KMS-11 (cell line): ENCODE data around the gene RPA3.

Experiments used
- H2AFZ ChIP-seq: fragments of 200-600 bp; sonication (generic); 2 replicates; pipeline ENCODE4 v1.6.1; 2016; ENCODE audit warnings: antibody characterized with exemption, mixed run types, low read depth
- H3K27ac ChIP-seq: fragments of 200-600 bp; sonication (generic); 2 replicates; pipeline ENCODE4 v1.6.1; 2016; ENCODE audit warnings: mild to moderate bottlenecking, mixed run types
- H3K27me3 ChIP-seq: fragments of 200-600 bp; sonication (generic); 2 replicates; pipeline ENCODE4 v1.6.1; 2017; ENCODE audit warnings: mild to moderate bottlenecking, low read depth, mixed run types, moderate library complexity; ENCODE audit not compliant: insufficient read depth
- H3K36me3 ChIP-seq: fragments of 200-600 bp; sonication (generic); 2 replicates; pipeline ENCODE4 v1.6.1; 2017; ENCODE audit warnings: mild to moderate bottlenecking, mixed run types; ENCODE audit not compliant: insufficient read depth
- H3K4me1 ChIP-seq: fragments of 200-600 bp; sonication (generic); 2 replicates; pipeline ENCODE4 v1.6.1; 2016; ENCODE audit warnings: mild to moderate bottlenecking, low read depth, mixed run types; ENCODE audit not compliant: poor library complexity, severe bottlenecking
- H3K4me2 ChIP-seq: fragments of 200-600 bp; sonication (generic); 2 replicates; pipeline ENCODE4 v1.7.0; 2016; ENCODE audit warnings: mild to moderate bottlenecking, mixed run types
- H3K4me3 ChIP-seq: fragments of 200-600 bp; sonication (generic); IDR thresholded peaks from 2 replicates; pipeline ENCODE4 v1.6.1; 2017; ENCODE audit warnings: low read depth, low read length, mixed read lengths; ENCODE audit not compliant: insufficient read depth
- H3K79me2 ChIP-seq: fragments of 200-600 bp; sonication (generic); 2 replicates; pipeline ENCODE4 v1.6.1; 2016; ENCODE audit warnings: low read depth, mixed run types; ENCODE audit not compliant: insufficient read depth
- H3K9ac ChIP-seq: fragments of 200-600 bp; sonication (generic); 2 replicates; pipeline ENCODE4 v1.6.1; 2016; ENCODE audit warnings: mild to moderate bottlenecking, mixed run types
- H4K20me1 ChIP-seq: fragments of 200-600 bp; sonication (generic); 2 replicates; pipeline ENCODE4 v1.6.1; 2016; ENCODE audit warnings: mild to moderate bottlenecking, mixed run types; ENCODE audit not compliant: insufficient read depth
- TF ChIP-seq, protein P1 (sequence below): fragments of 200-600 bp; sonication (generic); conservative IDR thresholded peaks from 2 replicates; pipeline ENCODE4 v1.6.1; 2017; ENCODE audit warnings: low read depth, mild to moderate bottlenecking, antibody characterized with exemption, low read length, moderate library complexity, mixed read lengths

RPA3 gene

DNA sequence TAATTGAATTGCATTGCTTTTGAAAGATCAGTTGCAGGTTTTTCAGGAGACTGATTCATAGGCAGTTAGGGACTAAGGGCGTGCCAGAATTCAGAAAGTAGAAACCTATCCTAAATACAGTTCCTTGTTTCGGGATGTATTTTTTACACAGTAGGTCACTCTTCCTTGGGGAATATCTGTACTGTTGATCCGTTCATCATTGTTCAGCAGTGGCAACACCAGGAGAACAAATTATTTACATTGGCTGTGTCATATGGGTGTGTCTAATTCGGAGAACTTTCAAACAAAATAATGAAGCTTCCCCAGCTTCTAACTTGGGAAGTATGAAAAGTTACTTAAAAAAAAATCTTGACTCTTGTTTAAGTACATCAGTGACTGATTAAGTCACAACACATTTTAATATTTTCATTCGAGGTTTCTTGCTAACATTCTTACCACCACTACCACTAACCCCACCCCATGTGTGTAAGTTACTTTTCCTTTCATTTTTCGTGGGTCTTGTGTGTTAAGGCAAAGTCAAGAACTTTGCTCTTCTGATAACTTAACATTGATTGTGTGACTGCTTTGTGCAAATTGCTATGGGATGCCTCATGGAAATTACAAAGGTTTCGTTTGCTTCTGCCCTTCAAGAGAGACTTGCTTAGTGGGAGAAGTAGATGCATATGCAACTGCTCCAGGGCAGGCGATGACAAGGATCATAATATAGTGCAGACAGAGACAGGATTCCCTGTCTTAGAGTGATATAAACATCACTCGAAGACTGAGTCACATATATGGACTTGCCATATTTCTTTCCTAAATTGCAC, 43.8 kb upstream of the RPA3 start:
- Histone ChIP-seq H3K79me2 (no peaks in the 10 kb centered on the region), H2AFZ (peak overlapping the region; percentile 70), H3K4me3 (no peak overlapping the region), H3K4me1 (peaks cover 39% of the 10 kb centered on the region), H3K4me2 (peak overlapping the region; percentile 72), H3K36me3 (no peaks in the 10 kb centered on the region), H4K20me1 (no peaks in the 10 kb centered on the region), H3K9ac (peak overlapping the region; percentile 55), H3K27me3 (no peaks in the 10 kb centered on the region), H3K27ac (peak overlapping the region; percentile 64)
- TF ChIP-seq, protein P1, sequence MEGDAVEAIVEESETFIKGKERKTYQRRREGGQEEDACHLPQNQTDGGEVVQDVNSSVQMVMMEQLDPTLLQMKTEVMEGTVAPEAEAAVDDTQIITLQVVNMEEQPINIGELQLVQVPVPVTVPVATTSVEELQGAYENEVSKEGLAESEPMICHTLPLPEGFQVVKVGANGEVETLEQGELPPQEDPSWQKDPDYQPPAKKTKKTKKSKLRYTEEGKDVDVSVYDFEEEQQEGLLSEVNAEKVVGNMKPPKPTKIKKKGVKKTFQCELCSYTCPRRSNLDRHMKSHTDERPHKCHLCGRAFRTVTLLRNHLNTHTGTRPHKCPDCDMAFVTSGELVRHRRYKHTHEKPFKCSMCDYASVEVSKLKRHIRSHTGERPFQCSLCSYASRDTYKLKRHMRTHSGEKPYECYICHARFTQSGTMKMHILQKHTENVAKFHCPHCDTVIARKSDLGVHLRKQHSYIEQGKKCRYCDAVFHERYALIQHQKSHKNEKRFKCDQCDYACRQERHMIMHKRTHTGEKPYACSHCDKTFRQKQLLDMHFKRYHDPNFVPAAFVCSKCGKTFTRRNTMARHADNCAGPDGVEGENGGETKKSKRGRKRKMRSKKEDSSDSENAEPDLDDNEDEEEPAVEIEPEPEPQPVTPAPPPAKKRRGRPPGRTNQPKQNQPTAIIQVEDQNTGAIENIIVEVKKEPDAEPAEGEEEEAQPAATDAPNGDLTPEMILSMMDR: no peak

DNA sequence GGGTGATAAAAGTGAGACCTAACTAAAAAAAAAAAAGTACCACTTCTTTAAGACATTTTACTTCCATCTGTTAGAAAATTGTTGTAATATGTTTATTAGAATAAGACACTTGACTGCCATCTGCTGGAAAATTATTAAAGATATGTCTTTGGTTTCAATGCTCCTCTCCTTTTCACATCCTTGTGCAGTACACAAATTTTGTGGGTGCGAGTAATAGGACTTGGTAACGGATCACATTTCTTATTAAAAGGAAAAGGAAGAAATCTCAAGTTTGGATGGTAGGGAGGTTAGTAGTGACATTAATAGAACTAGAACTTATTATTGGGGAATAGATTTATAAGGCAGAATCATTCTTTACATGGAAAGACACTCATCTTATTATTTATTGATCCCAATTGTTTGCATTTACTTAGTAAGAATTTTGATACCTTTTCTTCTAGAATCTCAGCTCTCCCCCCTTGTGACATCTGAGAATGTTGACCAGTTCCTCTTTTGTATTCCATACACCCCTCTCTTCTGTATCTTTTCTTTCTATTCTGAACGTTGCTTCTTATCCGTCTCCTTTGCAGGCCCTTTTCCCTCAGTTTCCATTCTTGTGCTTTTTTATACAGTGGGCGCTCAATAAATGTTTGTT, 43.0 kb upstream of the RPA3 start:
- Histone ChIP-seq H2AFZ (peak overlapping the region; percentile 70), H3K4me2 (peak overlapping the region; percentile 72), H3K27ac (peak overlapping the region; percentile 64; the same call in 1 of the 2 replicates), H3K4me3 (no peak overlapping the region), H3K36me3 (no peaks in the 10 kb centered on the region), H4K20me1 (no peaks in the 10 kb centered on the region), H3K27me3 (no peaks in the 10 kb centered on the region), H3K4me1 (peaks cover 39% of the 10 kb centered on the region), H3K79me2 (no peaks in the 10 kb centered on the region), H3K9ac (peak overlapping the region; percentile 55; the same call in 1 of the 2 replicates)
- TF ChIP-seq, protein P1: peak; percentile 71

DNA sequence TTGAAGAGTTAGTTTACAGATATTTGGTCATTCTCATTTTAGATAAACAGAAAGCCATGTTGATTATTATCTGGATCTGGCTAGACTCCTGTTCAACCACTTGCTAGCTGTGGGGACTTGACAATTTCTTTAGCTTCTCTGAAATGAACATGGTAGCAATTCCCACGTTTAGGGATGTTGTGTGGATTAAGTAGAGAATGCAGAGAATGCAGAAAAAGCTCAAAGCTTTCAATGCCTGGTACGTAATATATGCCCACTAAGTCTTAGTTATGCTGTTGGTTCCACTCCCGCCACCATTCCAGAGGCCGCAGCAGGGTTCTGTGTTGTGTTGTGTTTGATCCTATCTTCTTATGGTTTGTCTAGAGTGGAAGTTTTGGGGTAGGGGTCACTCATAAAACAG, 39.2 kb upstream of the RPA3 start:
- H3K27ac ChIP-seq: no peak overlapping the region
- H3K79me2 ChIP-seq: no peaks in the 10 kb centered on the region
- TF ChIP-seq, protein P1: no peak
- H3K4me2 ChIP-seq: no peak overlapping the region
- no peak overlapping the region for H3K9ac ChIP-seq
- no peaks in the 10 kb centered on the region for H3K27me3 ChIP-seq
- H2AFZ ChIP-seq: no peak overlapping the region
- no peaks in the 10 kb centered on the region for H4K20me1 ChIP-seq
- H3K4me1 ChIP-seq: peaks cover 21% of the 10 kb centered on the region
- H3K36me3 ChIP-seq: no peaks in the 10 kb centered on the region
- H3K4me3 ChIP-seq: no peak overlapping the region

DNA sequence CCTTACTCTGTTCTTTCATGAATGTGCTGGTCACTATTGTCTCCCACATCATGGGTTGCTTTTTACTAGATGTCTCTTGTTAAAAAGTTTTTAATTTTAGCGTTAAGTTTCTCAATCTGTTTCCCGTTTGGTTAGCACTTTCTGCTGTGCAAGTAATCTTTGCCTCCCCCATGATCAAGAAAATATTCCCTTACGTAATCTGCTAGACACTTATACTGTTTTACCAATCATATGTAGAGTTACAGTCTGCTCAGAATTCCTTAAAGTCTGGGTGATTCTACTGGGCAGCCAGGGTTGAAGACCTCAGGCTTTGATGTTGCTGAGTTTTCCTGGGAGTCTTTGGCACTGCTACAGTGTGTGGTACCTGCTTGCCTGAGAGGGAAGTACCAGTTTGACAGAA, 38.2 kb upstream of the RPA3 start:
- TF ChIP-seq, protein P1: no peak
- H2AFZ ChIP-seq: no peak overlapping the region

More for the DNA sequence above, 38.2 kb upstream of the RPA3 start:
- no peaks in the 10 kb centered on the region for H3K79me2 ChIP-seq
- H3K4me2 ChIP-seq: no peak overlapping the region
- H3K36me3 ChIP-seq: no peaks in the 10 kb centered on the region
- H4K20me1 ChIP-seq: no peaks in the 10 kb centered on the region
- peaks cover 28% of the 10 kb centered on the region for H3K4me1 ChIP-seq
- no peak overlapping the region for H3K4me3 ChIP-seq
- H3K9ac ChIP-seq: no peak overlapping the region
- no peaks in the 10 kb centered on the region for H3K27me3 ChIP-seq
- no peak overlapping the region for H3K27ac ChIP-seq
